ENCODE data around the gene MRPS17.
A peak's percentile ranks its signal among the peaks of the same experiment; 100 is the strongest.

MRPS17 gene

GRCh38 chr7:55970561-55970960 is 18.9 kb downstream of the MRPS17 start:
- DNase-seq (ENCODE audit: insufficient read length, low spot score), result no peak
- FAIRE-seq, result no peak

- no peak for FAIRE-seq
- DNase-seq (ENCODE audit: insufficient read length, low spot score), result no peak
Observed at GRCh38 chr7:55970978-55971377, 19.3 kb downstream of the MRPS17 start.

- DNase-seq (ENCODE audit: insufficient read length, low spot score), result no peak
- no peak for FAIRE-seq
Observed at GRCh38 chr7:55973747-55974250, 22.1 kb downstream of the MRPS17 start.

GRCh38 chr7:55975988-55976633 is 24.4 kb downstream of the MRPS17 start:
- DNase-seq (ENCODE audit: insufficient read length, low spot score) (no peak), FAIRE-seq (peak; percentile 9)

GRCh38 chr7:55977831-55978230 is 26.2 kb downstream of the MRPS17 start:
- DNase-seq (ENCODE audit: insufficient read length, low spot score) (peak; percentile 79), FAIRE-seq (peak; percentile 63)

- FAIRE-seq (no peak), DNase-seq (ENCODE audit: insufficient read length, low spot score) (no peak)
Observed at GRCh38 chr7:55980266-55980665, 28.6 kb downstream of the MRPS17 start.

GRCh38 chr7:55983537-55983936 is 31.9 kb downstream of the MRPS17 start:
- FAIRE-seq (no peak), DNase-seq (ENCODE audit: insufficient read length, low spot score) (no peak)

- FAIRE-seq, result no peak
- no peak for DNase-seq (ENCODE audit: insufficient read length, low spot score)
Observed at GRCh38 chr7:55992346-55992745, 40.7 kb downstream of the MRPS17 start.

- DNase-seq (ENCODE audit: insufficient read length, low spot score) (no peak), FAIRE-seq (no peak)
Observed at GRCh38 chr7:55996856-55997500, 45.3 kb downstream of the MRPS17 start.

- no peak for DNase-seq (ENCODE audit: insufficient read length, low spot score)
- no peak for FAIRE-seq
Observed at GRCh38 chr7:56003749-56004148, 52.1 kb downstream of the MRPS17 start.
